NT2/D1 (cell line): Measurements from ENCODE around the gene EFCAB9.

ENCODE experiments used
- DNase-seq: peaks from one replicate; pipeline ENCODE4 v3.0.0-alpha.2; 2011; ENCODE audit warnings: low read depth, low spot score
- H3K27me3 ChIP-seq: 2 replicates; pipeline ENCODE4 v1.6.0; 2011; ENCODE audit warnings: mild to moderate bottlenecking; ENCODE audit not compliant: insufficient read length, insufficient read depth
- H3K36me3 ChIP-seq: 2 replicates; pipeline ENCODE4 v1.6.1; 2011; ENCODE audit warnings: mild to moderate bottlenecking, low read length, mixed read lengths; ENCODE audit not compliant: insufficient read depth, insufficient read length
- H3K4me1 ChIP-seq: 2 replicates; pipeline ENCODE4 v1.5.1; 2011; ENCODE audit not compliant: insufficient read depth, insufficient read length
- H3K4me3 ChIP-seq: 2 replicates; pipeline ENCODE4 v1.5.1; 2011; ENCODE audit warnings: low read depth; ENCODE audit not compliant: insufficient read length
- H3K9ac ChIP-seq: 2 replicates; pipeline ENCODE4 v1.6.0; 2011; ENCODE audit warnings: low read depth; ENCODE audit not compliant: insufficient read length
- H3K9me3 ChIP-seq: 2 replicates; pipeline ENCODE4 v1.5.1; 2011; ENCODE audit warnings: mild to moderate bottlenecking, low read length; ENCODE audit not compliant: insufficient read depth
- SUZ12 ChIP-seq: IDR thresholded peaks from 2 replicates; pipeline ENCODE4 v1.6.1; 2011; ENCODE audit not compliant: insufficient read length, insufficient read depth; ENCODE audit errors: extremely low read depth
- YY1 ChIP-seq: IDR thresholded peaks from 2 replicates; pipeline ENCODE4 v1.6.1; 2011; ENCODE audit not compliant: insufficient read length, insufficient read depth
- ZNF274 ChIP-seq: IDR thresholded peaks from 2 replicates; pipeline ENCODE4 v1.6.1; 2011; ENCODE audit warnings: mild to moderate bottlenecking, low read depth, low read length

Gene EFCAB9

DNA sequence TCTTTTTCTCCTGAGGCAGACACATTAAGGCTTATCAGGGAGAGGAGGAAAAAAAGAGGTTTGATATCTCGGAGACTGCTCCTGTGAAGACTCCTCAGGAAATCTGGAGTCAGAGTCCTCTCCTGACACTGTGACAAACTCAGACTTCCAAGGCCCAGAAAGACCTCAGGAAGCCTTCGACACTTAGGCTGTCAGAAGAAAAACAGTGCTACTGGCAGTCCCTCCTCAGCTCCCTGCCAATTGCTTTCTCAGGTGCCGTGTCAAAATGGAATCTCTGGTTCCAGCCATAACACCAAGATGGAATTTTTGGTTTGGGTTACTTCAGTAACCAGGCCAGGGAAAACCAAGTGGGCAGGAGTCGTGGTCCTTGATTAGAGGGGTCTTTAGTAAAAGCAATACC, 10.1 kb upstream of the EFCAB9 start:
- Histone ChIP-seq H3K9me3 (no peaks in the 10 kb centered on the region), H3K4me3 (no peak overlapping the region), H3K27me3 (no peaks in the 10 kb centered on the region), H3K36me3 (peaks cover 8% of the 10 kb centered on the region), H3K9ac (no peak overlapping the region), H3K4me1 (peaks cover 5% of the 10 kb centered on the region)
- TF ChIP-seq YY1 (no peak), ZNF274 (no peak), SUZ12 (no peak)
- no peak for DNase-seq

DNA sequence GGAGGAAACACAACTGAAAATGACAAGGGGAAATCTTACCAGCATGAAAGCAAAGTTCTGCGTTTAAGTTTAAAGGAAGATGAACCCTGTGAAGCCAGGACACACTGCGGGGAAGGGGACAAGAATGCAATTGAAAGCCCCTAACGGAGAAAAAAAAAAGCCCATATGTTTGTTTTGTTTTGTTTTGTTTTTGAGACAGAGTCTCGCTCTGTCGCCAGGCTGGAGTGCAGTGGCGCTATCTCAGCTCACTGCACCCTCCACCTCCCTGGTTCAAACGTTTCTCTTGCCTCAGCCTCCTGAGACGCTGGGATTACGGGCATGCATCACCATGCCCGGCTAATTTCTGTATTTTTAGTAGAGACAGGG, 8.9 kb upstream of the EFCAB9 start:
- TF ChIP-seq SUZ12, result no peak
- no peak for TF ChIP-seq YY1
- TF ChIP-seq ZNF274, result no peak

DNA sequence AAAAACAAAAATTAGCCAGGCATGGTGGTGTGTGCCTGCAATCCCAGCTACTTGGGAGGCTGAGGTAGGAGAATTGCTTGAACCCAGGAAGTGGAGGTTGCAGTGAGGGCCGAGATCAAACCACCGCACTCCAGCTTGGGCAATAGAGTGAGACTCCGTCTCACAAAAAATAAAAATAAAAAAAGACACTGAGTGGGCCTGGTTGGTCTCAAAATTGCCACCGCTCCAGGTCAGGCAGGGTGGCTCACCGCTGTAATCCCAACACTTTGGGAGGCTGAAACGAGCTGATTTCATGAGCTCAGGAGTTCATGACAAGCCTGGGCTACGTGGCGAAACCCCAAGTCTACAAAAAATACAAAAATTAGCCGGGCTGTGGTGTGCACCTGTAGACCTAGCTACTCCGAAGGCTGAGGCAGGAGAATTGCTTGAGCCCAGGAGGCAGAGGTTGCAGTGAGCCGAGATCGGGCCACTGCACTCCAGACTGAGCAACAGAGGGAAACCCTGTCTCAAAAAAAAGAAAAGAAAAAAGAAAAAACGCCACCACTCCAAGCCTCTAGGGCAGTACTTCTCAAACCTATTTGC, 7.8 kb upstream of the EFCAB9 start:
- Histone ChIP-seq H3K4me1 (peaks cover 5% of the 10 kb centered on the region), H3K9me3 (no peaks in the 10 kb centered on the region), H3K36me3 (peaks cover 8% of the 10 kb centered on the region), H3K9ac (no peak overlapping the region), H3K27me3 (no peaks in the 10 kb centered on the region), H3K4me3 (no peak overlapping the region)
- TF ChIP-seq ZNF274 (no peak), YY1 (no peak), SUZ12 (no peak)
- no peak for DNase-seq

More for the DNA sequence above, 8.9 kb upstream of the EFCAB9 start:
- Histone ChIP-seq H3K4me3 (no peak overlapping the region), H3K27me3 (no peaks in the 10 kb centered on the region), H3K4me1 (peaks cover 5% of the 10 kb centered on the region), H3K36me3 (peaks cover 8% of the 10 kb centered on the region), H3K9ac (no peak overlapping the region), H3K9me3 (no peaks in the 10 kb centered on the region)
- DNase-seq, result no peak

DNA sequence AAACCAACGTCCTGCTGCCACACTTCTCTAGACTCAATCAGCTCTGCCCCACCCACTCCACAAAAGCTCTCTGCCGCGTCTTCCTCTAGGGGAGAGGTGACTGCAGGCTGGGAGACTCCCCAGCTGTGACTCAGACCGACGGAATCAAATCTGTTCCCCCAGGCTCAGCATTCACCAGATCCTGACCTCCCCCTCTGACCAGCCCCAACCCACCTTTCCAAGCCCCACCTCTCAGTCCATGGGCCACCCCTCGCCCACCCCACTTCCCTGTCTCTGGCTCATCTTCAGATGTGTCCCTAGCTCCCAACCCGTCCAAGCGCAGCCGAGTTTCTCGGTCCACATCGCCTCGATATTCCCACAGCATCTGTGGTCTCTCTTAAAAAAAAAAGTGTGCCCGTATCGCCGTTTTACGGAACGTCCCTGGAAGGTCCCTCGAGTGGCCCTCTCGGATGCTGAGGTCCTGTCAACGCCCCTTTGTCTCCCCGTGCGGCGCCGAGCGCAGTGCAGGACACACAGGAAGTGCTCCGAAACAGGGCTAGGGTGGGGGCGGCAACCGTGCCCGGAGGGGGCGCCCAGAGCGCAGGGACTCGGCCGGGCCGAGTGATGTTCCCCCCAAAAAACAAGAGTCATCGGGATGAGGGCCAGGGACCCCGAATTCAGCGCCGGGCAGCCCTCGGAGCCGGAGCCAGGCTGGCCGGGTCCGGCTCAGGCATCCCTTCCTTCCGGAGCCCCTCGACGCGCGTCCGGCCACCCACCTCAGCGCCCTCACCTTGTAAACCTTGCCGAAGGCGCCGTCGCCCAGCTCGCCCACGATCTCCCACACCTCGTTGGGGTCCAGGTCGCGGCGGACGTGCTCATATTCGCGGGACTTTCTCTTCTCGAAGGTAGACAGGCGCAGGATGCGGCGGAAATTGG, 6.6 kb upstream of the EFCAB9 start:
- H3K4me1 ChIP-seq, result peaks cover 5% of the 10 kb centered on the region
- no peaks in the 10 kb centered on the region for H3K27me3 ChIP-seq
- H3K9ac ChIP-seq, result peak overlapping the region; percentile 86
- DNase-seq, result no peak
- no peaks in the 10 kb centered on the region for H3K9me3 ChIP-seq
- H3K36me3 ChIP-seq, result peaks cover 8% of the 10 kb centered on the region
- H3K4me3 ChIP-seq, result peak overlapping the region; percentile 75
- TF ChIP-seq YY1 (no peak), ZNF274 (no peak), SUZ12 (no peak)

DNA sequence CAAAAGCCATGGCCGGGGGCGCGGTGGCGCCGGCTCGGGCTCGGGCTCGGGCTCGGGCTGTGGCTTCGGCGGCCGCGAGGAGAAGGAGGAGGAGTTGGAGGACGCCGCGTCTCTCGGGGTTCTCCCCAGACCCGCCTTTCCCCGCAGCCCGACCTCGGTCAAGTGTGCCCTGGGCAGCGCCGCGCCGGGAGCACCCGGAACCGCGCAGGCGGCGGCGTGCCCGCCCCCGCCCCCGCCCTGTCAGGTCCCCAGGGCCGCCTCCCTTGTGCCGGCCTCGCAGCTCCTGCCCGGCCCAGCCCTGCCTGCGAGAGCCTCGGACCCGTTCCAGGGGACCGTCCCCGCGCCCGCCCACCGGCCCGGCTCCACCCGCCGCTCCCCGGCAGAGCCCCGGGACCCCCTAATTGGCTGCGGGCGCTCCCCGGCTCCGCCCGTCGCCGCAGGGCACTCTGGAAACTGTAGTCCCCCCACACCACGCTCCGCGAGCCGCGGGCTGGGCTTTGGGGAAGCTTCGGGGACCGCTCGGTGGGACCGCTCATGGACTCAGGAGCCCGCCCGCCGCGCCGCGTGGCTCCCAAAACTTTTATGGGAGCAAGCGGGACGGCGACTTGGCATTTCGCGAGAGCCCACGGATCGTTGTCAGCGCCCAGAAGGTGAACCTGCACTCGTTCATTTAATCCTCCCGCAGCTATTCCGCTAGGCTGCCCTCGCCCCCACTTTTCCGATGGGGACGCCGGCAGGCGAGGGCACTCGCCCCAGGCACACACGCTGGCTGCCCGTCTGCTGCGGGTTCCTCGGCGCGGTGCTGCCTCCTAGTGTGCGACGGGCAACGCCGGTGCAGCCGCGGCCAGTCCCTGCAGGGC, 5.7 kb upstream of the EFCAB9 start, which contains the start of gene STK10:
Gene STK10 (minus strand): TSS at position 192 of the 860 bp plus-strand sequence. CDS start 182 bp downstream, at position 10.
- Histone ChIP-seq H3K9ac (peak within 1 kb of the TSS; percentile 87), H3K36me3 (peaks cover 8% of the 10 kb centered on the region), H3K4me1 (peaks cover 5% of the 10 kb centered on the region), H3K4me3 (peak within 1 kb of the TSS; percentile 75), H3K9me3 (no peaks in the 10 kb centered on the region), H3K27me3 (no peaks in the 10 kb centered on the region)
- peak; percentile 71 for DNase-seq
- TF ChIP-seq ZNF274, result no peak
- TF ChIP-seq YY1, result no peak
- TF ChIP-seq SUZ12, result no peak

DNA sequence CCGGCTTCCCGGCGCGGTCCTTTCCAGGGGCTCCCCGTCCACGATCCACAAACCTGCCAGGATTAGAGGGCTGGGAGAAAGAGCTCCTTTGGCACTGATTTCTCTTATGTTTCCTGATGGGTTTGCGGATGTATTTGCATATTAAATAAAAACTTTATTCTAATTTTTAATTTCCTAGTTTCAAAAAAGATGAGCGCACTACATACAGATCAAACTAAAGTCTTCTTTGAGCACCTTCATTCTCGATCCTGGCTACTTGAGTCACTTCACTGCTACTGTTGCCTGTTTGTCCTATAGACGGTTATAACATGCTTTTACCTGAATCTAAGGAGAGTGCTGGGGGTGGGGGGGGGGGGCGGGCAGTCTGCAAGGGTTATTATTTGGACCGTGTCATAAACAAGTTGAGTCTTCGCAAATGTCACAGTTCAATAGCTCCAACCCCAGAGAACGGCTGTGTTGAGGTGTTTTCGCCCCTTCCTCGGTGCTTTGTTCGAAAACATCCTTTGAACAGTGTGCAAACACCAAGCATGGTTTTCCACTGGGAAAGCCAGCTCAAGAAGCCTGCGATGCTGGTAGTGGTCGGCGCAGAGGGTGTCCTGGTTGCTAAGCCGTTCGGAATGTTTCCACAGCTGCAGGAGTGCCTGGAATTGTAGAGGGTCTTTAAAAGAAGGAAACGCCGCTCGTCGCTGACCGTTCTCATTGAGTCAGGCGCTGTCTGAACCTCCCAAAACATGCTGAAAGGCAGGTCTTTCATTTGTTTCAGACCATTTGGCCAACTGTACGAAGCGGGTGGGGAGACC, 4.9 kb upstream of the EFCAB9 start:
- Histone ChIP-seq H3K9ac (peak overlapping the region; percentile 87), H3K27me3 (no peaks in the 10 kb centered on the region), H3K4me1 (peaks cover 5% of the 10 kb centered on the region), H3K4me3 (peak overlapping the region; percentile 70), H3K36me3 (peaks cover 5% of the 10 kb centered on the region), H3K9me3 (no peaks in the 10 kb centered on the region)
- no peak for DNase-seq
- TF ChIP-seq SUZ12, result no peak
- no peak for TF ChIP-seq YY1
- TF ChIP-seq ZNF274, result no peak
